K562 (cell line): ENCODE measurements around the gene PCSK6. TPM values are rescaled to one million over a fixed set of nuclear protein-coding genes. Genes with fewer than 3 reads are reported as not detected.

Experiments
- ATAC-seq: fragments of 200-7000 bp; cut with Tn5 transposase; 3 replicates; pipeline ENCODE4 v1.9.1; 2020; ENCODE audit warnings: moderate library complexity
- BruUV-seq: library from RNA; stranded (reverse); fragments of 400-500 nt; replicated peaks from 2 replicates; lab custom pipeline; 2021; lab: Mats Ljungman, UMichigan
- CTCF ChIA-PET: fragments of 300-600 bp; formaldehyde crosslinking; extraction: SDS; loops from one replicate; lab custom pipeline; 2021; ENCODE audit warnings: low intra/inter-chr PET ratio; lab: Yijun Ruan, JAX
- POLR2A ChIA-PET: fragments of 300-600, 350-650 bp; sonication (Branson Sonifier 250); formaldehyde crosslinking; extraction: SDS; loops from one replicate; lab custom pipeline; 2021; ENCODE audit warnings: antibody characterized with exemption, inconsistent platforms; lab: Yijun Ruan, JAX
- DNase-seq, 4 experiments: peaks; one replicate each; pipeline versions ENCODE4 v3.0.0 to v3.0.0-alpha.2; 2011 to 2018; ENCODE audit warnings: low spot score in 3 of 4, mixed read lengths in 3 of 4; ENCODE audit errors: extremely low read depth in 1 of 4
- FAIRE-seq: peaks from 2 replicates; lab custom pipeline; 2011; peaks lifted over from hg19 to GRCh38; lab: Jason Lieb, UNC
- H2AFZ ChIP-seq: 2 replicates; pipeline ENCODE4 v1.6.0; 2011; ENCODE audit warnings: low read depth, low read length, control low read depth, inconsistent platforms
- H3K27ac ChIP-seq: fragments of 200-600 bp; 3 replicates; pipeline ENCODE4 v1.8.0; 2011; ENCODE audit warnings: low read depth, mild to moderate bottlenecking, control low read depth, inconsistent platforms, low read length, moderate library complexity, mixed read lengths; ENCODE audit errors: extremely low read depth
- H3K27me3 ChIP-seq, 2 experiments: fragments of 300-600 bp in 1 of 2; 2 replicates in 1 of 2; 3 replicates in 1 of 2; pipeline versions ENCODE4 v1.6.0 to v1.8.0; 2011; ENCODE audit warnings: inconsistent platforms in 2 of 2, low read length in 2 of 2, mild to moderate bottlenecking in 1 of 2, mixed read lengths in 1 of 2, moderate library complexity in 1 of 2; ENCODE audit not compliant: control insufficient read depth in 2 of 2, insufficient read depth in 2 of 2
- H3K36me3 ChIP-seq: fragments of 300-600 bp; 3 replicates; pipeline ENCODE4 v1.8.0; 2011; ENCODE audit warnings: mild to moderate bottlenecking, low read length, inconsistent platforms; ENCODE audit not compliant: control insufficient read depth, insufficient read depth
- H3K4me1 ChIP-seq, 2 experiments: fragments of 200-600 bp in 1 of 2; replicated peaks in 1 of 2; 2 replicates in 1 of 2; 3 replicates in 1 of 2; pipeline versions ENCODE4 v1.5.1 to v1.8.0; 2011; ENCODE audit warnings: inconsistent platforms in 2 of 2, low read length in 2 of 2, mild to moderate bottlenecking in 1 of 2, mixed read lengths in 1 of 2, moderate library complexity in 1 of 2; ENCODE audit not compliant: control insufficient read depth in 2 of 2, insufficient read depth in 2 of 2
- H3K4me2 ChIP-seq: 2 replicates; pipeline ENCODE4 v1.6.1; 2011; ENCODE audit warnings: low read length, control low read depth, inconsistent platforms, mixed read lengths; ENCODE audit not compliant: insufficient read depth
- H3K4me3 ChIP-seq: fragments of 200-600 bp; sonication (generic), shearing (Covaris generic); 2 replicates; pipeline ENCODE4 v1.5.1; 2016; ENCODE audit warnings: control low read depth, inconsistent platforms
- H3K79me2 ChIP-seq: fragments of 200-600 bp; 3 replicates; pipeline ENCODE4 v1.8.0; 2011; ENCODE audit warnings: low read length, inconsistent platforms; ENCODE audit not compliant: control insufficient read depth, insufficient read depth
- H3K9ac ChIP-seq, 2 experiments: 2 replicates each; pipeline versions ENCODE4 v1.6.0 to v1.6.1; 2011; ENCODE audit warnings: low read depth in 2 of 2, low read length in 2 of 2, control low read depth in 1 of 2, inconsistent platforms in 1 of 2, mild to moderate bottlenecking in 1 of 2, mixed read lengths in 1 of 2; ENCODE audit not compliant: insufficient read depth in 1 of 2
- H3K9me1 ChIP-seq: one replicate; pipeline ENCODE4 v1.6.0; 2011; ENCODE audit warnings: inconsistent platforms, mild to moderate bottlenecking, low read length, moderate library complexity; ENCODE audit not compliant: control insufficient read depth, insufficient read depth
- H3K9me3 ChIP-seq: replicated peaks from 2 replicates; pipeline ENCODE4 v1.5.1; 2011; ENCODE audit warnings: low read depth, low read length, inconsistent platforms; ENCODE audit not compliant: control insufficient read depth, insufficient read depth
- H4K20me1 ChIP-seq: replicated peaks from 2 replicates; pipeline ENCODE4 v1.6.1; 2011; ENCODE audit warnings: low read length, inconsistent platforms, mixed read lengths; ENCODE audit not compliant: control insufficient read depth, insufficient read depth
- HDAC1 ChIP-seq, 2 experiments: fragments of 450-650 bp; IDR thresholded peaks; 2 replicates each; pipeline ENCODE4 v1.6.1; 2016 to 2017; ENCODE audit warnings: inconsistent platforms in 1 of 2, mild to moderate bottlenecking in 1 of 2, moderate library complexity in 1 of 2
- HIVEP1 ChIP-seq: fragments of 250-450 bp; sonication (Bioruptor Pico); IDR thresholded peaks from 2 replicates; pipeline ENCODE4 v1.4.0; 2020; ENCODE audit warnings: mild to moderate bottlenecking
- MTA3 ChIP-seq: fragments of 450-650 bp; formaldehyde crosslinking; IDR thresholded peaks from 2 replicates; pipeline ENCODE4 v1.6.1; 2017; ENCODE audit warnings: mild to moderate bottlenecking, borderline replicate concordance
- NELFE ChIP-seq: IDR thresholded peaks from 2 replicates; pipeline ENCODE4 v1.6.1; 2011; ENCODE audit warnings: mild to moderate bottlenecking; ENCODE audit not compliant: insufficient read depth, insufficient read length
- PHB ChIP-seq: fragments of 250-450 bp; sonication (Bioruptor Pico); IDR thresholded peaks from 2 replicates; pipeline ENCODE4 v1.5.0; 2021
- POLR2AphosphoS5 ChIP-seq: IDR thresholded peaks from 2 replicates; pipeline ENCODE4 v1.6.1; 2011; ENCODE audit warnings: mild to moderate bottlenecking, low read depth, low read length, moderate library complexity; ENCODE audit not compliant: control insufficient read depth, insufficient read depth
- PTTG1 ChIP-seq: fragments of 450-650 bp; IDR thresholded peaks from 2 replicates; pipeline ENCODE4 v1.6.1; 2016; ENCODE audit warnings: low read depth, mild to moderate bottlenecking, missing genetic modification characterization, missing compliant biosample characterization
- STAT5A ChIP-seq: IDR thresholded peaks from 2 replicates; pipeline ENCODE4 v1.6.1; 2012; ENCODE audit warnings: low read length, inconsistent platforms, borderline replicate concordance
- WGBS: fragments of 100-300 bp; shearing (Covaris generic); methylation state at CpG from one replicate; pipeline ENCODE4 v1.1.6; 2016; ENCODE audit warnings: low coverage, mixed read lengths; ENCODE audit not compliant: insufficient coverage; ENCODE audit errors: missing lambda C conversion rate; 5-methylcytosine and 5-hydroxymethylcytosine counted together
- in situ Hi-C: fragments of 300-500 bp; cut with MboI; formaldehyde crosslinking; loops from 4 replicates; pipeline ENCODE4 v1.15.0; 2018; ENCODE audit warnings: inconsistent platforms, mixed read lengths
- intact Hi-C: fragments of 100-400 bp; cut with micrococcal nuclease; formaldehyde crosslinking; loops from 2 replicates; pipeline ENCODE4 v1.14.2; 2022
- polyA plus RNA-seq, 8 experiments: library from polyadenylated mRNA; depleted of rRNA in 4 of 8; stranded (reverse) in 5 of 8; unstranded in 3 of 8; fragments of >200 nt; fragmentation: Nextera tagmentation in 2 of 8; fragmentation: Illumina TruSeq in 1 of 8; extraction: Ambion mirVana in 2 of 8; extraction: Trizol in 1 of 8; gene quantifications; 2 replicates each; pipeline versions ENCODE4 v1.2.1 to v1.2.3, GENCODE V29; 2011 to 2014; ENCODE audit warnings: inconsistent platforms in 1 of 8, missing spikeins in 1 of 8
- total RNA-seq, 7 experiments: library from RNA; depleted of rRNA in 6 of 7; stranded (reverse); fragments of >200 nt in 6 of 7; fragmentation: Illumina TruSeq in 2 of 7; extraction: Trizol in 2 of 7; gene quantifications; 2 replicates each; pipeline versions ENCODE4 v1.2.1 to v1.2.3, GENCODE V29; 2011 to 2021; ENCODE audit warnings: low replicate concordance in 1 of 7
- TF ChIP-seq, protein P1 (sequence below): sonication (generic); formaldehyde crosslinking; IDR thresholded peaks from 2 replicates; pipeline ENCODE4 v1.8.1; 2023; ENCODE audit warnings: mild to moderate bottlenecking, missing genetic modification reagents
- TF ChIP-seq, protein P2 (sequence below): fragments of 250-450 bp; sonication (Bioruptor Pico); IDR thresholded peaks from 2 replicates; pipeline ENCODE4 v1.5.0; 2022; ENCODE audit warnings: mild to moderate bottlenecking
- TF ChIP-seq, protein P3 (sequence below), 2 experiments: IDR thresholded peaks; 2 replicates each; pipeline ENCODE4 v1.6.1; 2012; ENCODE audit warnings: improper control_type of control experiment in 2 of 2, low read depth in 2 of 2, low read length in 2 of 2, borderline replicate concordance in 1 of 2

Gene PCSK6
- total and polyA plus RNA-seq, 9 of the 15 experiments (the other 6 are each of a cell fraction or from before 2014, with no cell fraction given) = 2.2 to 32.6 (median 14.5) TPM

DNA sequence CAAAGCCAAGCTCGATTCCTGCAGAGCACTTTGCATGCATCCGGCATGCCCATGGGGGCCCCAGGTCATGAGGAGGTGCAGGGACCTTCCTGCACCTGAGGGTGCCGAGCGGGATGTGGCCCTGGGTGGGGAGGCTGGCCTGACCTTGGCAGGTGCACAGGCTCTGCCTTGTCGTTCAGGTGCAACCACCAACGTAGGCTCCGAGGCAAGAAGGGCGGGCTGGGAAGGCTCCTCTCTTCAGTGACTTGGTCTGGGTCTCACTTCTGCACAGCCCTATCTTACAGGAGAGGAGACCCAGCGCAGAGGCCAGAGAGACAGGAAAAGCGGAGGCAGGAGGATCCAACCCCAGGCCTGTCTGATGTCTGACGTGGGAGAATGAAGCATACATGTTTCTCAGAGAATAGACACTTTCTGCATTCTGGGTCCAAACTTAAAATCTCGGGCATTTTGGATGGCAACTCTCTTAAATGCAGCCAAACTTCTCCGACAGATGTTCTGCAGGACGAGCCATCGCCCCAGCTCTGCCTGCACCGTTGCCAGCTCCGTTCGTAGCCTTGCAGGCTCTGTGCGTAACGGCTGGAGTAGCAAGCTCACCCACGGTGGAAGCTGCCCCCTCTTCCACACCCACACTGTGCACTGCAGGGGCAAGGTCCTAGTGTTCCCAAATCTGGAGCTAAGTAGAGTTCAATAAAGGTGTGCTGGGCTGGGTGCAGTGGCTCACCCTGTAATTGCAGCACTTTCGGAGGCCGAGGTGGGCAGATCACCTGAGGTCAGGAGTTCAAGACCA is 133.6 kb downstream of the PCSK6 start (continued):
- TF ChIP-seq, protein P1, sequence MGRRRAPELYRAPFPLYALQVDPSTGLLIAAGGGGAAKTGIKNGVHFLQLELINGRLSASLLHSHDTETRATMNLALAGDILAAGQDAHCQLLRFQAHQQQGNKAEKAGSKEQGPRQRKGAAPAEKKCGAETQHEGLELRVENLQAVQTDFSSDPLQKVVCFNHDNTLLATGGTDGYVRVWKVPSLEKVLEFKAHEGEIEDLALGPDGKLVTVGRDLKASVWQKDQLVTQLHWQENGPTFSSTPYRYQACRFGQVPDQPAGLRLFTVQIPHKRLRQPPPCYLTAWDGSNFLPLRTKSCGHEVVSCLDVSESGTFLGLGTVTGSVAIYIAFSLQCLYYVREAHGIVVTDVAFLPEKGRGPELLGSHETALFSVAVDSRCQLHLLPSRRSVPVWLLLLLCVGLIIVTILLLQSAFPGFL (CRISPR knock-in tag) = no peak
- no peak for TF ChIP-seq STAT5A
- no peak for TF ChIP-seq NELFE
- no peak for TF ChIP-seq POLR2AphosphoS5
- TF ChIP-seq PTTG1 (tag) = no peak

DNA sequence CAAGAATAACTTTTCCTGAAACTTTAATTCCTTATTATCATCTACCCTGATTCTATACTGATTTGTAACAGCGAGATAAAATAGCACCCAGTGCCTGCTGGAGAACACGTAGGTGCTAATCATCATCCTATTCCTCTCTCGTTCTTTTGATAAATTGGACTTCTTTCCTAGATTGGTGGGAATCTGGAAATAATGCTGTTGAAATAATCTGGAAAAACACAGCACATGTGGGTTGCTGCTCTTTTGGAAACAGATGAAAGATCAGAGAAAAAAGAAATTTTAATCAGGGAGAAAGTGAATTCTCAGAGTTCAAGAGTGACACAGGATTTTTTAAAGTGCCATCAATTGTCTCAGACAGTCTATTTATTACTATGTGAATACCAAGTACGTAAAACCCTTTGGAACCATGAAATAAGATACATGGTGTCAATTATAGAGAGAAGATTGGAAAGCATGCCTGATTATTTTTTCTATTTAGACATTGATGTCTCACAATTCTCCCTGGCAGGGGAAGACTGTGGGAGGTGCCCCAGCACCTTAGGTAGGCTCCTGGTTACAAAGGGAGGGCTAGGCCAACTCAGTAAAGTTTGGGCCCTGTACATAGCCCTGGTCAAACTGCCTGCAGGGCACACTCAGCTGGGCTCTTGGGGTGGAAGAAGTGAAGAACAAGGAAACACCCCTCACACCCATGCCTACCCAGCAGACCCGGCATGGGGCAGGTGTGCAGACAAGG is 134.4 kb downstream of the PCSK6 start:
- FAIRE-seq (no peak), DNase-seq (no peak), ATAC-seq (no peak)
- H3K9me3 ChIP-seq = no peaks in the 10 kb centered on the region
- H3K79me2 ChIP-seq = no peaks in the 10 kb centered on the region
- no peaks in the 10 kb centered on the region; a peak in 1 of 5 replicates for H3K4me1 ChIP-seq
- POLR2A ChIA-PET = no interaction called here
- no peak overlapping the region for H3K27ac ChIP-seq
- no TSS peak for BruUV-seq
- H3K4me2 ChIP-seq = no peak overlapping the region
- H3K9ac ChIP-seq = no peak overlapping the region
- in situ Hi-C loops (no loop called here), intact Hi-C loops (no loop called here)
- H3K9me1 ChIP-seq = no peaks in the 10 kb centered on the region
- H4K20me1 ChIP-seq = peaks cover 8% of the 10 kb centered on the region
- H3K27me3 ChIP-seq = peaks cover 0 to 13% of the 10 kb centered on the region in 2 experiments; a peak in 3 of 5 replicates
- H3K36me3 ChIP-seq = peaks cover 3% of the 10 kb centered on the region; the same call in 1 of the 3 replicates
- no peak overlapping the region for H3K4me3 ChIP-seq
- CTCF ChIA-PET = no interaction called here
- no peak overlapping the region for H2AFZ ChIP-seq
- 43% methylated on average over 5 of the region's 5 CpGs for WGBS
- TF ChIP-seq, protein P1 (CRISPR knock-in tag) = no peak
- TF ChIP-seq MTA3 = no peak
- no peak for TF ChIP-seq HIVEP1 (CRISPR knock-in tag)
- no peak for TF ChIP-seq HDAC1 (IDR thresholded peaks at IDR 0.05)
- no peak for TF ChIP-seq PHB
- TF ChIP-seq, protein P2, sequence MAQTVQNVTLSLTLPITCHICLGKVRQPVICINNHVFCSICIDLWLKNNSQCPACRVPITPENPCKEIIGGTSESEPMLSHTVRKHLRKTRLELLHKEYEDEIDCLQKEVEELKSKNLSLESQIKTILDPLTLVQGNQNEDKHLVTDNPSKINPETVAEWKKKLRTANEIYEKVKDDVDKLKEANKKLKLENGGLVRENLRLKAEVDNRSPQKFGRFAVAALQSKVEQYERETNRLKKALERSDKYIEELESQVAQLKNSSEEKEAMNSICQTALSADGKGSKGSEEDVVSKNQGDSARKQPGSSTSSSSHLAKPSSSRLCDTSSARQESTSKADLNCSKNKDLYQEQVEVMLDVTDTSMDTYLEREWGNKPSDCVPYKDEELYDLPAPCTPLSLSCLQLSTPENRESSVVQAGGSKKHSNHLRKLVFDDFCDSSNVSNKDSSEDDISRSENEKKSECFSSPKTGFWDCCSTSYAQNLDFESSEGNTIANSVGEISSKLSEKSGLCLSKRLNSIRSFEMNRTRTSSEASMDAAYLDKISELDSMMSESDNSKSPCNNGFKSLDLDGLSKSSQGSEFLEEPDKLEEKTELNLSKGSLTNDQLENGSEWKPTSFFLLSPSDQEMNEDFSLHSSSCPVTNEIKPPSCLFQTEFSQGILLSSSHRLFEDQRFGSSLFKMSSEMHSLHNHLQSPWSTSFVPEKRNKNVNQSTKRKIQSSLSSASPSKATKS (CRISPR knock-in tag) = no peak
- TF ChIP-seq, protein P3, sequence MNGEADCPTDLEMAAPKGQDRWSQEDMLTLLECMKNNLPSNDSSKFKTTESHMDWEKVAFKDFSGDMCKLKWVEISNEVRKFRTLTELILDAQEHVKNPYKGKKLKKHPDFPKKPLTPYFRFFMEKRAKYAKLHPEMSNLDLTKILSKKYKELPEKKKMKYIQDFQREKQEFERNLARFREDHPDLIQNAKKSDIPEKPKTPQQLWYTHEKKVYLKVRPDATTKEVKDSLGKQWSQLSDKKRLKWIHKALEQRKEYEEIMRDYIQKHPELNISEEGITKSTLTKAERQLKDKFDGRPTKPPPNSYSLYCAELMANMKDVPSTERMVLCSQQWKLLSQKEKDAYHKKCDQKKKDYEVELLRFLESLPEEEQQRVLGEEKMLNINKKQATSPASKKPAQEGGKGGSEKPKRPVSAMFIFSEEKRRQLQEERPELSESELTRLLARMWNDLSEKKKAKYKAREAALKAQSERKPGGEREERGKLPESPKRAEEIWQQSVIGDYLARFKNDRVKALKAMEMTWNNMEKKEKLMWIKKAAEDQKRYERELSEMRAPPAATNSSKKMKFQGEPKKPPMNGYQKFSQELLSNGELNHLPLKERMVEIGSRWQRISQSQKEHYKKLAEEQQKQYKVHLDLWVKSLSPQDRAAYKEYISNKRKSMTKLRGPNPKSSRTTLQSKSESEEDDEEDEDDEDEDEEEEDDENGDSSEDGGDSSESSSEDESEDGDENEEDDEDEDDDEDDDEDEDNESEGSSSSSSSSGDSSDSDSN (IDR thresholded peaks at IDR 0.05; ENCODE audit: borderline replicate concordance in 1 of 2, low read depth in 2 of 2, low read length in 2 of 2) = no peak
